ENCODE results near the gene COL9A2. TPM values are rescaled to one million over a fixed set of nuclear protein-coding genes. Genes with fewer than 3 reads are reported as not detected.

Gene COL9A2
- total RNA-seq, 2 experiments from 2014 or later: 10.6 to 21.4 TPM

DNA sequence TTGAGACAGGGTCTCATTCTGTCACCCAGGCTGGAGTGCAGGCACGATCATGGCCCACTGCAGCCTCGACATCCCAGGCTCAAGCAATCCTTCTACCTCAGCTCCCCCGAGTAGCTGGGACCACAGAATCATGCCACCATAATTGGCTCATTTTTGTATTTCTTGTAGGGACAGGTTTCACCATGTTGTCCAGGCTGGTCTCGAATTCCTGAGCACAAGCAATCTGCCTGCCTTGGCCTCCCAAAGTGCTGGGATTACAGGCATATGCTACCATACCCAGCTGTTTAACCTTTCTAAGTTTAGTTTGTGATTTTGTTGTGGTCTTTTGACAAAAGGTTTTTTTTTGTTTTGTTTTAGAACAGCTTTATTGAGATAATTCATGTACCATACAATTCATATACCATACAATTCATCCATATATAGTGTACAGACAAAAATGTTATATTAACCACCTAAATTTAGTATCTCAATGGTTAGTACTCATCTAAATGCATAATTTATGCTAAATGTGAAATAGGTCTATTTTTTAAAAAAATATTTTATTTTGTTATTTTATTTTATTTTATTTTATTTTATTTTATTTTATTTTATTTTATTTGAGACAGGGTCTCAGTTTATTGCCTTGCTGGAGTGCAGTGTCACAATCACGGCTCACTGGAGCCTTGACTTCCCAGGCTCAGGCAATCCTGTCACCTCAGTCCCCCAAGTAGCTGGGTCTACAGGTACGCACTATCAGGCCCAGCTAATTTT, 50.1 kb downstream of the COL9A2 start:
- BruUV-seq (replicated peaks): no TSS peak
- H3K4me1 ChIP-seq (ENCODE audit: insufficient read depth, low read length, poor library complexity, severe bottlenecking): no peaks in the 10 kb centered on the region
- no peak overlapping the region for H3K4me3 ChIP-seq (ENCODE audit: low read depth, low read length, poor library complexity, severe bottlenecking)

DNA sequence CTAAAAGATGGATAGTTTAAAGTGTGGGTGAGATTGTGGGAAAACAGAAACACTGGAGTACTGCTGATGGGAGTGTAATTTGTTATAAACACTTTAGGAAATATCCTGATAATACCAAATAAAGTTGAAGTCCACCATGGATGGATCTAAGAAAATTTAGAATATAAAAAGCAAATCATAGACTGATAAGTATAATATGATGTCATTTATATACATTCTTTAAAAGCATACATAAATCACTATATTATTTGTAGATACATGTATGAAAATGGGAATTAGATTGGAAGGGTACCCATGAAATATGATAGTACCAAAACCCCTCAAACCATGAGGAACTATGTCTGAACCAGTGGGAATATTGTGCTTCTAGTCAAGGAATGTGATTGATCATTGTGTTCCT, 51.2 kb downstream of the COL9A2 start:
- POLR2A ChIA-PET: no interaction called here
- Histone ChIP-seq H3K27ac (ENCODE audit: low read depth, low read length, poor library complexity, severe bottlenecking) (no peak overlapping the region), H3K79me2 (ENCODE audit: insufficient read depth, low read depth, low read length) (peaks cover 8% of the 10 kb centered on the region; the same call in 1 of the 2 replicates), H3K36me3 (ENCODE audit: insufficient read depth, low read length) (peaks cover 92% of the 10 kb centered on the region), H2AFZ (ENCODE audit: low read length) (no peak overlapping the region), H3K9me3 (ENCODE audit: low read length) (no peaks in the 10 kb centered on the region), H4K20me1 (ENCODE audit: insufficient read depth, low read length) (no peaks in the 10 kb centered on the region), H3K9me2 (ENCODE audit: insufficient read depth, low read length) (no peaks in the 10 kb centered on the region), H3K4me2 (ENCODE audit: low read length) (no peak overlapping the region), H3K4me1 (ENCODE audit: insufficient read depth, low read length, poor library complexity, severe bottlenecking) (no peaks in the 10 kb centered on the region), H3K4me3 (ENCODE audit: low read depth, low read length, poor library complexity, severe bottlenecking) (no peak overlapping the region)
- CTCF ChIA-PET (ENCODE audit: unreplicated experiment): no interaction called here
- intact Hi-C loops (cut with micrococcal nuclease; ENCODE audit: unreplicated experiment): no loop called here
- TF ChIP-seq, protein P1, sequence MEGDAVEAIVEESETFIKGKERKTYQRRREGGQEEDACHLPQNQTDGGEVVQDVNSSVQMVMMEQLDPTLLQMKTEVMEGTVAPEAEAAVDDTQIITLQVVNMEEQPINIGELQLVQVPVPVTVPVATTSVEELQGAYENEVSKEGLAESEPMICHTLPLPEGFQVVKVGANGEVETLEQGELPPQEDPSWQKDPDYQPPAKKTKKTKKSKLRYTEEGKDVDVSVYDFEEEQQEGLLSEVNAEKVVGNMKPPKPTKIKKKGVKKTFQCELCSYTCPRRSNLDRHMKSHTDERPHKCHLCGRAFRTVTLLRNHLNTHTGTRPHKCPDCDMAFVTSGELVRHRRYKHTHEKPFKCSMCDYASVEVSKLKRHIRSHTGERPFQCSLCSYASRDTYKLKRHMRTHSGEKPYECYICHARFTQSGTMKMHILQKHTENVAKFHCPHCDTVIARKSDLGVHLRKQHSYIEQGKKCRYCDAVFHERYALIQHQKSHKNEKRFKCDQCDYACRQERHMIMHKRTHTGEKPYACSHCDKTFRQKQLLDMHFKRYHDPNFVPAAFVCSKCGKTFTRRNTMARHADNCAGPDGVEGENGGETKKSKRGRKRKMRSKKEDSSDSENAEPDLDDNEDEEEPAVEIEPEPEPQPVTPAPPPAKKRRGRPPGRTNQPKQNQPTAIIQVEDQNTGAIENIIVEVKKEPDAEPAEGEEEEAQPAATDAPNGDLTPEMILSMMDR (conservative IDR thresholded peaks at IDR 0.05; ENCODE audit: low read length): no peak
- TF ChIP-seq EZH2phosphoT487 (IDR thresholded peaks at IDR 0.05; ENCODE audit: borderline replicate concordance, low read depth, low read length): no peak
- no TSS peak for BruUV-seq (replicated peaks)
- DNase-seq (ENCODE audit: low spot score): no peak

More for the DNA sequence above, 50.1 kb downstream of the COL9A2 start:
- CTCF ChIA-PET (ENCODE audit: unreplicated experiment): no interaction called here
- no peak overlapping the region for H3K4me2 ChIP-seq (ENCODE audit: low read length)
- POLR2A ChIA-PET: interaction anchor here (0.6 to 0.9 kb wide), 3 partner anchors 20 to 26 kb away, joined by 3 to 4 read pairs (median 3); no protein-coding TSS in a partner anchor
- H4K20me1 ChIP-seq (ENCODE audit: insufficient read depth, low read length): no peaks in the 10 kb centered on the region
- DNase-seq (ENCODE audit: low spot score): no peak
- H3K36me3 ChIP-seq (ENCODE audit: insufficient read depth, low read length): peaks cover 92% of the 10 kb centered on the region
- intact Hi-C loops (cut with micrococcal nuclease; ENCODE audit: unreplicated experiment): no loop called here
- TF ChIP-seq, protein P1 (conservative IDR thresholded peaks at IDR 0.05; ENCODE audit: low read length): no peak
- TF ChIP-seq EZH2phosphoT487 (IDR thresholded peaks at IDR 0.05; ENCODE audit: borderline replicate concordance, low read depth, low read length): no peak
- peaks cover 8% of the 10 kb centered on the region; the same call in 1 of the 2 replicates for H3K79me2 ChIP-seq (ENCODE audit: insufficient read depth, low read depth, low read length)
- H3K9me2 ChIP-seq (ENCODE audit: insufficient read depth, low read length): no peaks in the 10 kb centered on the region
- H2AFZ ChIP-seq (ENCODE audit: low read length): no peak overlapping the region
- H3K27ac ChIP-seq (ENCODE audit: low read depth, low read length, poor library complexity, severe bottlenecking): no peak overlapping the region
- H3K9me3 ChIP-seq (ENCODE audit: low read length): no peaks in the 10 kb centered on the region

DNA sequence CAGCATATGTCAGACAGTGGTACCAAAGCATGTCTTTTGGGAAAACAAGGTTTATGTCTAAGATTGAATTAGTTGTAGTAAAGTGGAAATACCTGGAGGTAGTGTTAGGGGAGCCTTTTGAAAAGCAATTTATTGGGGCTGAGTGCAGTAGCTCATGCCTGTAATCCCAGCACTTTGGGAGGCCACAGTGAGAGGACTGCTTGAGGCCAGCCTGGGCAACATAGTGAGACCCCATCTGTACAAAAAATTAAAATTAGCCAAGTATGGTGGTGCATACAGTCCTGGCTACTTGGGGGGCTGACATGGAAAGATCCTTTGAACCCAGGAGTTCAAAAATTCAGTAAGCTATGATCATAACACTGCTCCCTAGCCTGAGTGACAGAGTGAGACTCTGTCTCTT, 51.8 kb downstream of the COL9A2 start:
- intact Hi-C loops (cut with micrococcal nuclease; ENCODE audit: unreplicated experiment): no loop called here
- peaks cover 92% of the 10 kb centered on the region for H3K36me3 ChIP-seq (ENCODE audit: insufficient read depth, low read length)
- no peak overlapping the region for H3K27ac ChIP-seq (ENCODE audit: low read depth, low read length, poor library complexity, severe bottlenecking)
- H3K9me2 ChIP-seq (ENCODE audit: insufficient read depth, low read length): no peaks in the 10 kb centered on the region
- H3K4me1 ChIP-seq (ENCODE audit: insufficient read depth, low read length, poor library complexity, severe bottlenecking): no peaks in the 10 kb centered on the region
- H3K79me2 ChIP-seq (ENCODE audit: insufficient read depth, low read depth, low read length): peaks cover 8% of the 10 kb centered on the region; the same call in 1 of the 2 replicates
- TF ChIP-seq, protein P1 (conservative IDR thresholded peaks at IDR 0.05; ENCODE audit: low read length): no peak
- no peak overlapping the region for H2AFZ ChIP-seq (ENCODE audit: low read length)
- no peaks in the 10 kb centered on the region for H3K9me3 ChIP-seq (ENCODE audit: low read length)
- CTCF ChIA-PET (ENCODE audit: unreplicated experiment): no interaction called here
- POLR2A ChIA-PET: no interaction called here
- DNase-seq (ENCODE audit: low spot score): no peak
- no peak overlapping the region for H3K4me3 ChIP-seq (ENCODE audit: low read depth, low read length, poor library complexity, severe bottlenecking)
- H4K20me1 ChIP-seq (ENCODE audit: insufficient read depth, low read length): no peaks in the 10 kb centered on the region
- no TSS peak for BruUV-seq (replicated peaks)
- no peak overlapping the region for H3K4me2 ChIP-seq (ENCODE audit: low read length)
